Smooth muscle cell (in vitro differentiated cells): ENCODE results near the gene FMN1. TPM values are rescaled to one million over a fixed set of nuclear protein-coding genes. Genes with fewer than 3 reads are reported as not detected.

Source experiments
- DNase-seq: peaks from one replicate; lab custom pipeline; 2025; ENCODE audit not compliant: unreplicated experiment; lab: John Stamatoyannopoulos, UW
- H2AFZ ChIP-seq: fragments of 200-600 bp; sonication (generic); 2 replicates; pipeline ENCODE4 v1.6.0; 2016; ENCODE audit warnings: antibody characterized with exemption, low read depth, mild to moderate bottlenecking
- H3F3A ChIP-seq: fragments of 200-600 bp; sonication (generic); 2 replicates; pipeline ENCODE4 v1.6.0; 2017; ENCODE audit warnings: antibody characterized with exemption, low read depth
- H3K27ac ChIP-seq: fragments of 200-600 bp; sonication (generic); 2 replicates; pipeline ENCODE4 v1.5.1; 2016; ENCODE audit warnings: low read depth, mild to moderate bottlenecking
- H3K27me3 ChIP-seq: fragments of 200-600 bp; sonication (generic); 2 replicates; pipeline ENCODE4 v1.6.1; 2016; ENCODE audit warnings: low read depth, mild to moderate bottlenecking
- H3K36me3 ChIP-seq: fragments of 200-600 bp; sonication (generic); 2 replicates; pipeline ENCODE4 v1.5.1; 2016; ENCODE audit warnings: low read depth
- H3K4me1 ChIP-seq: fragments of 200-600 bp; sonication (generic); 2 replicates; pipeline ENCODE4 v1.5.1; 2016; ENCODE audit warnings: low read depth
- H3K4me2 ChIP-seq: fragments of 200-600 bp; sonication (generic); 2 replicates; pipeline ENCODE4 v1.6.0; 2016; ENCODE audit warnings: mild to moderate bottlenecking
- H3K4me3 ChIP-seq: fragments of 200-600 bp; sonication (generic); 2 replicates; pipeline ENCODE4 v1.5.1; 2016; ENCODE audit warnings: mild to moderate bottlenecking
- H3K79me2 ChIP-seq: fragments of 200-600 bp; sonication (generic); 2 replicates; pipeline ENCODE4 v1.6.0; 2016; ENCODE audit warnings: low read depth, mild to moderate bottlenecking
- H3K9ac ChIP-seq: fragments of 200-600 bp; sonication (generic); 2 replicates; pipeline ENCODE4 v1.6.0; 2016; ENCODE audit warnings: low read depth
- H3K9me3 ChIP-seq: fragments of 200-600 bp; sonication (generic); replicated peaks from 2 replicates; pipeline ENCODE4 v1.5.1; 2016; ENCODE audit warnings: low read depth
- H4K20me1 ChIP-seq: fragments of 200-600 bp; sonication (generic); 2 replicates; pipeline ENCODE4 v1.6.0; 2016; ENCODE audit warnings: low read depth
- CTCF ChIP-seq: fragments of 200-600 bp; sonication (generic); IDR thresholded peaks from 2 replicates; pipeline ENCODE4 v1.5.1; 2017; ENCODE audit warnings: borderline replicate concordance, mild to moderate bottlenecking, antibody characterized with exemption; ENCODE audit not compliant: insufficient read depth, poor library complexity, severe bottlenecking
- WGBS: methylation state at CpG from one replicate; pipeline ENCODE4 v1.1.7; 2016; ENCODE audit warnings: low lambda C conversion rate; 5-methylcytosine and 5-hydroxymethylcytosine counted together
- polyA plus RNA-seq: library from polyadenylated mRNA; unstranded; fragments of >200 nt; fragmentation: Nextera tagmentation; extraction: Ambion mirVana; gene quantifications from 2 replicates; pipeline ENCODE4 v1.2.1, GENCODE V29; 2016
- total RNA-seq: library from RNA; depleted of rRNA; stranded (reverse); fragments of >200 nt; gene quantifications from 2 replicates; pipeline ENCODE4 v1.2.3, GENCODE V29; 2014

Gene FMN1
- total and polyA plus RNA-seq, 2 experiments from 2014 or later, result 0.08 to 4.0 TPM

- H2AFZ ChIP-seq, result no peak overlapping the region
- H3F3A ChIP-seq, result no peaks in the 10 kb centered on the region
- peaks cover 7% of the 10 kb centered on the region for H3K4me1 ChIP-seq
- WGBS, result 76% methylated on average over 5 of the region's 5 CpGs
- no peak for TF ChIP-seq CTCF
- H3K27me3 ChIP-seq, result no peaks in the 10 kb centered on the region
- no peaks in the 10 kb centered on the region for H3K36me3 ChIP-seq
- H3K4me3 ChIP-seq, result no peak overlapping the region
- no peak overlapping the region for H3K27ac ChIP-seq
- no peak overlapping the region for H3K9ac ChIP-seq
- H3K4me2 ChIP-seq, result no peak overlapping the region
- no peaks in the 10 kb centered on the region for H3K79me2 ChIP-seq
- DNase-seq, result no peak
- H3K9me3 ChIP-seq, result no peaks in the 10 kb centered on the region
- no peaks in the 10 kb centered on the region for H4K20me1 ChIP-seq
Measured at GRCh38 chr15:33179874-33180273, 14.6 kb downstream of the FMN1 start.

- DNase-seq, result no peak
- Histone ChIP-seq H3K9me3 (no peaks in the 10 kb centered on the region), H3K27ac (no peak overlapping the region), H2AFZ (no peak overlapping the region), H3K36me3 (no peaks in the 10 kb centered on the region), H3K9ac (no peak overlapping the region), H3K27me3 (no peaks in the 10 kb centered on the region), H3K4me3 (no peak overlapping the region), H3K4me1 (no peaks in the 10 kb centered on the region), H3K79me2 (no peaks in the 10 kb centered on the region), H3F3A (no peaks in the 10 kb centered on the region), H3K4me2 (no peak overlapping the region), H4K20me1 (no peaks in the 10 kb centered on the region)
- WGBS, result 83% methylated on average over 2 of the region's 2 CpGs
- no peak for TF ChIP-seq CTCF
Measured at GRCh38 chr15:33171202-33171601, 23.3 kb downstream of the FMN1 start.

- DNase-seq, result no peak
- Histone ChIP-seq H3K4me1 (no peaks in the 10 kb centered on the region), H3K36me3 (no peaks in the 10 kb centered on the region), H3K9me3 (no peaks in the 10 kb centered on the region), H4K20me1 (no peaks in the 10 kb centered on the region), H3K79me2 (no peaks in the 10 kb centered on the region), H3K27me3 (no peaks in the 10 kb centered on the region), H3F3A (no peaks in the 10 kb centered on the region), H2AFZ (no peak overlapping the region), H3K4me3 (no peak overlapping the region), H3K9ac (no peak overlapping the region), H3K4me2 (no peak overlapping the region), H3K27ac (no peak overlapping the region)
- WGBS, result 92% methylated on average over 3 of the region's 3 CpGs
- no peak for TF ChIP-seq CTCF
Measured at GRCh38 chr15:33169625-33170024, 24.9 kb downstream of the FMN1 start.

GRCh38 chr15:33168444-33168843 is 26.1 kb downstream of the FMN1 start:
- Histone ChIP-seq H3K79me2 (no peaks in the 10 kb centered on the region), H3K27ac (no peak overlapping the region), H3K4me1 (no peaks in the 10 kb centered on the region), H2AFZ (no peak overlapping the region), H3K9me3 (no peaks in the 10 kb centered on the region), H3K36me3 (no peaks in the 10 kb centered on the region), H3K4me3 (no peak overlapping the region), H3K27me3 (no peaks in the 10 kb centered on the region), H3K4me2 (no peak overlapping the region), H3K9ac (no peak overlapping the region), H3F3A (no peaks in the 10 kb centered on the region), H4K20me1 (no peaks in the 10 kb centered on the region)
- TF ChIP-seq CTCF, result no peak
- DNase-seq, result no peak
- 91% methylated on average over 2 of the region's 2 CpGs for WGBS
